GM06990 (cell line): ENCODE data around the gene RABL6.
"Not testable (repeated sequence)": the region's sequence is repeated elsewhere in the genome, so short reads cannot be mapped to it uniquely, and the experiment has no call there.

Experiments
- DNase-seq: peaks from one replicate; pipeline ENCODE4 v3.0.0-alpha.2; 2011; ENCODE audit not compliant: insufficient read length; ENCODE audit errors: extremely low read depth
- H3K27me3 ChIP-seq: replicated peaks from 2 replicates; pipeline ENCODE4 v1.6.0; 2011; ENCODE audit warnings: low read length; ENCODE audit not compliant: control insufficient read depth, insufficient read depth
- H3K36me3 ChIP-seq: 2 replicates; pipeline ENCODE4 v1.5.1; 2011; ENCODE audit warnings: low read length; ENCODE audit not compliant: control insufficient read depth, insufficient read depth
- H3K4me3 ChIP-seq: replicated peaks from 2 replicates; pipeline ENCODE4 v1.5.1; 2011; ENCODE audit warnings: low read depth, mild to moderate bottlenecking, control low read depth, low read length
- TF ChIP-seq, protein P1 (sequence below): IDR thresholded peaks from 2 replicates; pipeline ENCODE4 v1.5.1; 2011; ENCODE audit warnings: low read length, control low read depth, mild to moderate bottlenecking, inconsistent platforms; ENCODE audit not compliant: insufficient read depth, poor library complexity, severe bottlenecking

RABL6 gene

DNA sequence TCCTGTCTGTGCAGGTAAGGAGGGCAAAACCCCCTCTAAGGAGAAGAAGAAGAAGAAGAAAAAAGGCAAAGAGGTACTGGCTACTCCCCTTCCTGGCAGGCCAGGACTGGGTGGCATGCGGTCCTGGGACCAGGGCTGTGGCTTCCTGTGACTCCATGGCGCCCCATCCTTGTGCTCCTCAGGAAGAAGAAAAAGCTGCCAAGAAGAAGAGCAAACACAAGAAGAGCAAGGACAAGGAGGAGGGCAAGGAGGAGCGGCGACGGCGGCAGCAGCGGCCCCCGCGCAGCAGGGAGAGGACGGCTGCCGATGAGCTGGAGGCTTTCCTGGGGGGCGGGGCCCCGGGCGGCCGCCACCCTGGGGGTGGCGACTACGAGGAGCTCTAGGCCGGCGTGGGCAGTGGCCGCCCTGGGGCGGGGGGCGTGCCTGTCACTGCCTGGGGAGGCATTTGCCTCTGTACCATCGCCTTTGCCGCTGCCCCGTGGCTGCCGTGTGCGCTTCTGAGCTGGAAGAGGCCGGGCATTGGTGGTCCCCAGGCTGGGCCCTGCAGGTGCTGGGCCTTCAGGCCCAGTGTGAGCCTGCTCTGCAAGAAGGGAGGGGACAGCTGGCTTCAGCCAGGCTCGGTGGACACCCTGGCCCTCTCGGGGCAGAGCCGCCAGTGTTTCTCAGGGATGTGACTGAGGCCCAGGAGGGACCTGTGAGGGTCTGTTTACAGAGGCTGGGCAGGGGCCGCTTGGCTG lies 32.6 kb downstream of the RABL6 start:
- no peak for DNase-seq
- Histone ChIP-seq H3K4me3 (no peak overlapping the region), H3K36me3 (peaks cover 9% of the 10 kb centered on the region), H3K27me3 (no peaks in the 10 kb centered on the region)
- TF ChIP-seq, protein P1, sequence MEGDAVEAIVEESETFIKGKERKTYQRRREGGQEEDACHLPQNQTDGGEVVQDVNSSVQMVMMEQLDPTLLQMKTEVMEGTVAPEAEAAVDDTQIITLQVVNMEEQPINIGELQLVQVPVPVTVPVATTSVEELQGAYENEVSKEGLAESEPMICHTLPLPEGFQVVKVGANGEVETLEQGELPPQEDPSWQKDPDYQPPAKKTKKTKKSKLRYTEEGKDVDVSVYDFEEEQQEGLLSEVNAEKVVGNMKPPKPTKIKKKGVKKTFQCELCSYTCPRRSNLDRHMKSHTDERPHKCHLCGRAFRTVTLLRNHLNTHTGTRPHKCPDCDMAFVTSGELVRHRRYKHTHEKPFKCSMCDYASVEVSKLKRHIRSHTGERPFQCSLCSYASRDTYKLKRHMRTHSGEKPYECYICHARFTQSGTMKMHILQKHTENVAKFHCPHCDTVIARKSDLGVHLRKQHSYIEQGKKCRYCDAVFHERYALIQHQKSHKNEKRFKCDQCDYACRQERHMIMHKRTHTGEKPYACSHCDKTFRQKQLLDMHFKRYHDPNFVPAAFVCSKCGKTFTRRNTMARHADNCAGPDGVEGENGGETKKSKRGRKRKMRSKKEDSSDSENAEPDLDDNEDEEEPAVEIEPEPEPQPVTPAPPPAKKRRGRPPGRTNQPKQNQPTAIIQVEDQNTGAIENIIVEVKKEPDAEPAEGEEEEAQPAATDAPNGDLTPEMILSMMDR: no peak

GRCh38 chr9:136840877-136841645 lies 33.3 kb downstream of the RABL6 start:
- no peak for DNase-seq
- TF ChIP-seq, protein P1: no peak

DNA sequence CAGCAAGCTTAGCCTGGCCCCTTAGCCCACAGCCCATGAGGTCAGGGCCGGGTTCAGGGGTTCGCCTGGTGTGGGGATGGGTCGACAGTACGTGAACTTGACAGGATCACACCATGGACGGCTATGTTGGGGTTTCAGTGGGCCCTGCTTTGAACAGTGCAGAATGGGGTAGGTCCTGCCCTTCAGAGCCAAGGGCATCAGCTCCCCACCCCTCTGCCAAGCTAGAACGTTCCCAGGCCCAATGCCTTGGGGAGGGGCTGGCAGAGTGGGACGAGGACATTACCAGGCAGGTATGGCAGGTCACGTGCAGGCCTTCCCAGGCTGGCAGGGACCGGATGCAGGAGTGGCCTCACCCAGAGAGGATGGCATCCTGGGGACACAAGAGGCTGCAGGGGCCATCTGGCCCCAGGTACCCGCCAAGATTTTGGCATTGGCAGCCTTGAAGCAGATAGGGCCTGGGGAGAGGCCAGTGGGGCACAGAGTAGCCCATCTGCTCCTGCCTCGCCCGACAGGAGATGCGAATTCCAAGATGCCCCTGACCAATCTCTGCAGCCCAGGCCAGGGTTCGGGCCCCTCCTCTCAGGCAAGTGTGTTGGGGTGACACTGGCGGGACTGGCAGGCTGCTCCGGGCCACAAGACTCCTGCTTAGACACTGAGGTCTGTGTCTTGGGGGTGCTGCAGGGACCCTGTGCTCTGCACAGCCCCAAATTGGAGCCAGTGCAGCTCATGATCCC lies 34.1 kb downstream of the RABL6 start:
- not testable (repeated sequence) for DNase-seq, H3K27me3 ChIP-seq, H3K36me3 ChIP-seq
- peak overlapping the region; percentile 64 for H3K4me3 ChIP-seq

More at GRCh38 chr9:136840877-136841645, 33.3 kb downstream of the RABL6 start:
- H3K4me3 ChIP-seq: no peak overlapping the region
- no peaks in the 10 kb centered on the region for H3K27me3 ChIP-seq
- H3K36me3 ChIP-seq: peaks cover 7% of the 10 kb centered on the region

- DNase-seq: peak; percentile 81
- TF ChIP-seq, protein P1: peak; percentile 95
Measured at GRCh38 chr9:136842380-136842948, 34.7 kb downstream of the RABL6 start, which contains the start of gene AJM1. TSS of gene AJM1 (plus strand) at chr9:136842478. CDS start at chr9:136844415, 1,937 bp downstream.

GRCh38 chr9:136843159-136843800 lies 35.5 kb downstream of the RABL6 start:
- H3K36me3 ChIP-seq, H3K27me3 ChIP-seq, DNase-seq: not testable (repeated sequence)
- peak overlapping the region; percentile 41; the same call in 1 of the 2 replicates for H3K4me3 ChIP-seq

More at GRCh38 chr9:136842380-136842948, 34.7 kb downstream of the RABL6 start, which contains the start of gene AJM1:
- peak within 1 kb of the TSS; percentile 64 for H3K4me3 ChIP-seq
- H3K27me3 ChIP-seq, H3K36me3 ChIP-seq: not testable (repeated sequence)
